Frontal cortex (tissue), 4 donors: ENCODE measurements around the gene ENO4. TPM values are rescaled to one million over a fixed set of nuclear protein-coding genes. Genes with fewer than 3 reads are reported as not detected.

ENCODE experiments used
- DNase-seq, 2 donors: peaks; one replicate each; pipeline ENCODE4 v3.0.0; 2012; ENCODE audit warnings: low spot score in 2 of 2
- FAIRE-seq: peaks from 2 replicates; lab custom pipeline; 2012; peaks lifted over from hg19 to GRCh38; lab: Jason Lieb, UNC
- total RNA-seq: library from RNA; depleted of rRNA; stranded (reverse); fragments of >200 nt; gene quantifications from one replicate; pipeline ENCODE4 v1.2.3, GENCODE V29; 2014
- donor health status: control.
- donor health status: control.
- donor health status: control.

ENO4 gene
- total RNA-seq, 1 donor from 2014 or later = 1.2 TPM

- DNase-seq = no peak
Observed at GRCh38 chr10:116907245-116907987, 58.1 kb downstream of the ENO4 start.

GRCh38 chr10:116909307-116909706, 60.0 kb downstream of the ENO4 start:
- no peak for DNase-seq
- FAIRE-seq = no peak

More at GRCh38 chr10:116907245-116907987, 58.1 kb downstream of the ENO4 start:
- no peak for FAIRE-seq

- FAIRE-seq = no peak
- no peak for DNase-seq
Observed at GRCh38 chr10:116910910-116911309, 61.6 kb downstream of the ENO4 start.

GRCh38 chr10:116912162-116912561, 62.9 kb downstream of the ENO4 start:
- FAIRE-seq = no peak
- no peak for DNase-seq

GRCh38 chr10:116913695-116914094, 64.4 kb downstream of the ENO4 start:
- DNase-seq = no peak
- no peak for FAIRE-seq

- FAIRE-seq (no peak), DNase-seq (no peak)
Observed at GRCh38 chr10:116915340-116915739, 66.0 kb downstream of the ENO4 start.

GRCh38 chr10:116917481-116917880, 68.2 kb downstream of the ENO4 start:
- no peak for DNase-seq
- FAIRE-seq = no peak

- FAIRE-seq = no peak
- DNase-seq = no peak
Observed at GRCh38 chr10:116918583-116918982, 69.3 kb downstream of the ENO4 start.

GRCh38 chr10:116919164-116919563, 69.9 kb downstream of the ENO4 start:
- DNase-seq (no peak), FAIRE-seq (no peak)

GRCh38 chr10:116919706-116920105, 70.4 kb downstream of the ENO4 start:
- no peak for DNase-seq
- FAIRE-seq = no peak

- FAIRE-seq (no peak), DNase-seq (no peak)
Observed at GRCh38 chr10:116925056-116925455, 75.8 kb downstream of the ENO4 start.

GRCh38 chr10:116926426-116926825, 77.1 kb downstream of the ENO4 start:
- DNase-seq = no peak

GRCh38 chr10:116931806-116932205, 82.5 kb downstream of the ENO4 start:
- no peak for DNase-seq
- FAIRE-seq = no peak

More at GRCh38 chr10:116926426-116926825, 77.1 kb downstream of the ENO4 start:
- no peak for FAIRE-seq

Other genes starting within 250 kb of the ENO4 start
- not detected for gene PNLIPRP2, start 228.5 kb upstream of the ENO4 start, total RNA-seq
- 33.0 TPM for gene HSPA12A, start 106.9 kb upstream of the ENO4 start, total RNA-seq
- 50.5 TPM for gene SHTN1, start 155.7 kb downstream of the ENO4 start, total RNA-seq